Ascending aorta (tissue), 2 donors: ENCODE measurements around the gene TRPV4. TPM values are rescaled to one million over a fixed set of nuclear protein-coding genes. Genes with fewer than 3 reads are reported as not detected.

Experiments used
- DNase-seq, 2 donors: peaks; one replicate each; pipeline ENCODE4 v3.0.0-alpha.2; 2019; ENCODE audit warnings: low spot score in 2 of 2
- H3K27ac ChIP-seq, 2 donors: fragments of 200-600 bp; sonication (generic); one replicate each; pipeline ENCODE4 v1.5.1; 2016 to 2017; ENCODE audit warnings: mild to moderate bottlenecking in 1 of 2
- H3K27me3 ChIP-seq: fragments of 200-600 bp; sonication (generic); one replicate; pipeline ENCODE4 v1.5.1; 2017
- H3K36me3 ChIP-seq, 2 donors: fragments of 200-600 bp; sonication (generic); one replicate each; pipeline ENCODE4 v1.5.1; 2016
- H3K4me1 ChIP-seq, 2 donors: fragments of 200-600 bp; sonication (generic); one replicate each; pipeline ENCODE4 v1.5.1; 2016 to 2017; ENCODE audit warnings: mild to moderate bottlenecking in 1 of 2
- H3K4me3 ChIP-seq, 2 donors: fragments of 200-600 bp; sonication (generic); one replicate each; pipeline ENCODE4 v1.5.1; 2016 to 2017; ENCODE audit warnings: mild to moderate bottlenecking in 1 of 2
- H3K9me3 ChIP-seq, 2 donors: fragments of 200-600 bp; sonication (generic); one replicate each; pipeline ENCODE4 v1.5.1; 2016
- CTCF ChIP-seq, 3 experiments: fragments of 200-600 bp in 2 of 3; fragments of 450-650 bp in 1 of 3; sonication (generic) in 2 of 3; IDR thresholded peaks; one replicate each; pipeline ENCODE4 v1.5.1; 2016 to 2019; ENCODE audit warnings: antibody characterized with exemption in 3 of 3, mild to moderate bottlenecking in 1 of 3, moderate library complexity in 1 of 3
- intact Hi-C: fragments of 100-400 bp; cut with DNase I; formaldehyde crosslinking; loops from one replicate; pipeline ENCODE4 v1.15.1; 2023
- total RNA-seq: library from RNA; depleted of rRNA; stranded (reverse); fragments of >200 nt; gene quantifications from one replicate; pipeline ENCODE4 v1.1.0, GENCODE V29; 2016

TRPV4 gene
- total RNA-seq, 1 donor from 2014 or later: not detected

- H3K36me3 ChIP-seq: no peaks in the 10 kb centered on the region
- intact Hi-C loops: no loop called here
- no peaks in the 10 kb centered on the region for H3K9me3 ChIP-seq
- no peak for DNase-seq
- no peaks in the 10 kb centered on the region for H3K27me3 ChIP-seq
- TF ChIP-seq CTCF (IDR thresholded peaks at IDR 0.05): no peak
- no peak overlapping the region for H3K27ac ChIP-seq
- H3K4me1 ChIP-seq: no peaks in the 10 kb centered on the region
- H3K4me3 ChIP-seq: no peak overlapping the region
These were observed 18.0 kb downstream of the TRPV4 start for GRCh38 chr12:109815225-109815624.

- H3K4me1 ChIP-seq: no peaks in the 10 kb centered on the region
- no peak for DNase-seq
- H3K4me3 ChIP-seq: no peak overlapping the region
- TF ChIP-seq CTCF (IDR thresholded peaks at IDR 0.05): no peak
- intact Hi-C loops: no loop called here
- H3K36me3 ChIP-seq: no peaks in the 10 kb centered on the region
- no peaks in the 10 kb centered on the region for H3K9me3 ChIP-seq
- no peak overlapping the region for H3K27ac ChIP-seq
- H3K27me3 ChIP-seq: no peaks in the 10 kb centered on the region
These were observed 18.5 kb downstream of the TRPV4 start for GRCh38 chr12:109814600-109815150.

- no peaks in the 10 kb centered on the region for H3K4me1 ChIP-seq
- no peak overlapping the region for H3K27ac ChIP-seq
- H3K9me3 ChIP-seq: no peaks in the 10 kb centered on the region
- no peaks in the 10 kb centered on the region for H3K27me3 ChIP-seq
- no peak for DNase-seq
- intact Hi-C loops: no loop called here
- no peak for TF ChIP-seq CTCF (IDR thresholded peaks at IDR 0.05)
- H3K36me3 ChIP-seq: no peaks in the 10 kb centered on the region
- H3K4me3 ChIP-seq: no peak overlapping the region
These were observed 19.3 kb downstream of the TRPV4 start for GRCh38 chr12:109813810-109814416.

DNA sequence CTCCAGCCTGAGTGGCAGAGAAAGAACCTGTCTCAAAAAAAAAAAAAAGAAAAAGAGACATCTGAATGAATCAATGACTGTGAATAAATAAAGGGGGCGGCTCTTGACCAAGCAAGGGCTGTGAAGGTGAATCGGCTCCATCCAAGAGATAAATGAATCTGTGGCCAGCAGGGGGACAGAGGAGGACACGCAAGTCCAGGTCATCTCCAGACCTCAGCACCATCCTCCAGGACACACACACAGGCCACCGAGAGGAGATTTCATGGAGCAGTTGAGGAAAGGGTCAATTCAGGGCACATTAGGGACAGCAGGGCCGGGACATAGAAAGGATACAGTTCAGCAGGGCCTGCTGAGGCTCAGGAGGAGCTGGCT is 21.6 kb downstream of the TRPV4 start:
- Histone ChIP-seq H3K27me3 (no peaks in the 10 kb centered on the region), H3K4me1 (no peaks in the 10 kb centered on the region), H3K9me3 (no peaks in the 10 kb centered on the region), H3K27ac (no peak overlapping the region), H3K36me3 (no peaks in the 10 kb centered on the region), H3K4me3 (no peak overlapping the region)
- intact Hi-C loops: no loop called here
- TF ChIP-seq CTCF (IDR thresholded peaks at IDR 0.05): no peak
- no peak for DNase-seq

DNA sequence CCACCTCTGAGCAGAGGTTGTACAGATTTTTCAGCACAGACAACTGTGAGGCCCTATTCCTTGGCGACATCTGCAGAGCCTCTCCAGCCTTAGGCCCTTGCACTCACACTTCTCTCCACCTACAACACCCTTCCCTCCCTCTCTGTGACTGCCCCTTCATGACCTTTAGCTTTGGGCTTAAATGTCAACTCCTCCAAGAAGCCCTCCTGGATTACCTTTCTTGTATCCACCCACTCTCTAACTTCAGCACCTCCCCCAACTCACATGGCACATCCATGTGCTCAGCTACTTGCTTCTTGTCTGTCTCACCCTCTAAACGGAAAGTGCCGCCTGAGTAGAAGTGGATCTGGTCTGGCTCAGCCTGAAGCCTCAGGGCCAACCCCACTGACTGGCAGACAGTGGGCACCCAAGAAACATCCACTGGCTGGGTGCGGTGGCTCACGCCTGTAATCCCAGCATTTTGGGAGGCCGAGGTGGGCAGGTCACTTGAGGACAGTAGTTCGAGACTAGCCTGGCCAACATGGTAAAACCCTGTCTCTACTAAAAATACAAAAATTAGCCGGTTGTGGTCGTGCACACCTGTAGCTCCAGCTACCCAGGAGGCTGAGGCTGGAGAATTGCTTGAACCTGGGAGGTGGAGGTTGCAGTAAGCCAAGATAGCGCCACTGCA is 22.1 kb downstream of the TRPV4 start:
- intact Hi-C loops: no loop called here
- no peak for DNase-seq
- no peak overlapping the region for H3K27ac ChIP-seq

More for the DNA sequence above, 22.1 kb downstream of the TRPV4 start:
- Histone ChIP-seq H3K9me3 (no peaks in the 10 kb centered on the region), H3K27me3 (no peaks in the 10 kb centered on the region), H3K36me3 (no peaks in the 10 kb centered on the region), H3K4me3 (no peak overlapping the region), H3K4me1 (no peaks in the 10 kb centered on the region)
- no peak for TF ChIP-seq CTCF (IDR thresholded peaks at IDR 0.05)
